IMR-90 (cell line): Measurements from ENCODE around the gene INTS3.

ENCODE experiments used
- CTCF ChIP-seq: conservative IDR thresholded peaks from 2 replicates; pipeline ENCODE4 v1.5.1; 2012; ENCODE audit warnings: mild to moderate bottlenecking, low read depth, low read length, improper control_type of control experiment
- MAZ ChIP-seq: IDR thresholded peaks from 2 replicates; pipeline ENCODE4 v1.6.1; 2012; ENCODE audit warnings: low read depth, mild to moderate bottlenecking, low read length, improper control_type of control experiment, moderate library complexity, borderline replicate concordance
- USF2 ChIP-seq: fragments of 150-350 bp; IDR thresholded peaks from 2 replicates; pipeline ENCODE4 v1.6.1; 2017; ENCODE audit warnings: mild to moderate bottlenecking, antibody characterized with exemption, low read length, low read depth

- TF ChIP-seq MAZ: no peak
- no peak for TF ChIP-seq USF2
- no peak for TF ChIP-seq CTCF
Observed at GRCh38 chr1:153805886-153806719, 78.3 kb downstream of the INTS3 start.
